Cerebellar nuclear complex (tissue), 1 donor: ENCODE data around the gene CANT1.
"Not testable (repeated sequence)": the region's sequence is repeated elsewhere in the genome, so short reads cannot be mapped to it uniquely, and the experiment has no call there.

Source experiments
- DNase-seq, 2 experiments: peaks; one replicate each; lab custom pipeline; 2025; lab: John Stamatoyannopoulos, UW

Gene CANT1

DNA sequence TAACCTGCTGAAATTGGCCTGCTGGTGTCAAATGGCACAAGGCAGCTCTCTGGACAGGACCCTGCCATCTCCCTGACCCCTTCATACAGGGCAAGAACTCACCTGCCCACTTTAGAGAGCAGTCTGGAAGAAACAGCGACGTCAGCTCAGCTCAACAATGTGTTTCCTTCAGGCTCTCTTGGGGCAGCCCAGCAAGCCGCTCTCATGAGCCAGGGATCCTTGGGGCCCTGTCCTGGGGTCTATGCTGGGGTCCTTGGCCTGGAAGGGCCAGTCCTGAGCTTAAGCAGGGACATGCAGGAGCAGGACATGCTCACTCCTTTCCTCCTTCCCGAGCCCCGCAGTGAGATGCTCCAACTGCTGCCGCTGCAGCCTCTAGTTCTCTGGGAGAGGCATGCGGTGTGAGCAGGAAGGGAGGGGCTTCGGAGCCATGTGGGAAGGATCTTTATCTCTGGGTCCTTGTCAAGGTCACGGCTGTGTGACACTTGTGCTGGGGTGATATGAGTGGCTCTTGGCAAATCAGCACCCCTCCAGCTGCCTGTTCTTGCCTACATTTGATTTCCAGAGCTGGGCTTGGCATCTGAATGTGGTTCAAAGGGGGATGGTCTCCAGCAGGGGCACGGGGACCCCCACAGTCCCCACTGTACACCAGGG, 17.8 kb upstream of the CANT1 start:
- no peak for DNase-seq

DNA sequence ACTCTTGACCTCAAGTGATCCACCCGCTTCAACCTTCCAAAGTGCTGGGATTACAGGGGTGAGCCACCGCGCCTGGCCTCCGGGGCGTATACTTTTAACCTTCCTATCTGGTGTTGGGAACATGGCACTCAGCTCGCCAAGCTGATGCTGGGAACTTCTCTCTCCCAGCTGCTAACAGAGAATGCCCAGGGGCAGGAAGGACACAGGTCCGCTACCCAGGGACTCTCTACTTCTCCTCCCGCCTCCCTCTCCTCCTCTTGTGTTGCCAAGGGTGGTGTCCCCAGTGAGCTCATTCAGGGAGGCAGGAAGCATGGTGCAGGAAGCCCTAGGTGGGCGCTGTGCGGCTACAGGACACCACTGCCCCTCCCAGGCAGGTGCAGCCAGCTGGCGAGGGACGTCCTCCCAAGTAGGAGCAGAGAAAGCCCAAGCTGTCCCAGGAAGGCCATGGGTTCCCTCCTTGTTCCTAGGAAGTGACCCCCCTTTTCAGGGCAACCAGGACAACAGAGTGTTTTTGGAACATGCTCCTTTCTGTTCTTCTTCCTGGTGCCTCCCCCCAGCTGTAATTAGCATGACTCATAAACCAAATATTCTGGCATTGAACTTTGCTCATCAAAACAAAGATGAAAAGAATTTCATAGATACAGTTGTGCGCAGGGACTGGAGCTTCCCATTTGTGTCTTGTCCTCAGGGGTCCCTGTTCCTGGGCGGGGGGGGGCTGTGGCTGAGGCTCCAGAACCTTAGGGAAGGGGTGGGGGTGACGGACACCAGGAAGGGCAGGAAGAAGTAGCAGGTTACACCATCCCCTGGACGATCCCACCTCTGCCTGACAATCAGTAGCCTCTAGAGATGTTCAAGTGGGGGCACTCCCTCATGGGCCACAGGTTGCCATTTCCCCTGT, 17.1 kb upstream of the CANT1 start:
- DNase-seq = no peak

DNA sequence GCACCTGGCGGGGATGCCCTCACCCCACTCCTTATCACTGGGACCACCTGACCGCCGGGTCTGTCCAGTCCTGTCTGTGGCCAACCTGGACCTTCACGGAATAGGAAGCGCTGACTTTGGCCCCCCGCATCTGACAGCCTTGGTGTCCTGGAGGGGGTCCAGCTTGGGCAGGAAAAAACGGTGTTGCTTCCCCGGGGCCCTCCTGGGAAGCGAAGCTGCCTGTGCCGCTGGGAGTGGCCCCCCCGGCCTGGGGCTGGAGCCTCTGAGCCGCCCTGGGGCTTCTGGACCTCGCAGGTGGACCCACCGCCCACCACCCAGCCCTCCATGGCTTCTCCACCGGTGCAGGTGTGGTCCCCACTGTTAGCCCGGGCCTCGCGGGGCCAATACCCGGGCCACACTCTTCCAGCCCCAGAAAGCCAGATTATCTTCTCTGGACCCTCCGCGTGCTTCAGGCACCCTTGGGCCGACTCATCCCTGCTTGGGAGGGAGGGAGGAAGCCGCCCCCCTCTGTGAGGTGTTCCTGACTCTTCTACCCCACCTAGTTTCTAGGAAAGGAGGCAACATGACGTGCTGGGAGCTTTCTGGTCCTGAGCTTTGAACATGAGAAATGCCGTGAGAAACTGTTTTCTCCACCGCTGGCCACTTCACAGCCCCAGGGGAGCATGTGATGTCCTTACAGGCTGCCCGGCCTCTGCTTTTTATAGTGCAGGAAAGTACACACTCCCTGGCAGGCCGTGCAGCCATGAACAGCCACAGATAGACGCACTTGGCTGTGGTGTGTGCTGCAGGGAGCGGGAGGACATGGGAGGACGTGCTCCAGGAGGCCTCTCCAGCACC, 15.6 kb upstream of the CANT1 start:
- no peak for DNase-seq

DNA sequence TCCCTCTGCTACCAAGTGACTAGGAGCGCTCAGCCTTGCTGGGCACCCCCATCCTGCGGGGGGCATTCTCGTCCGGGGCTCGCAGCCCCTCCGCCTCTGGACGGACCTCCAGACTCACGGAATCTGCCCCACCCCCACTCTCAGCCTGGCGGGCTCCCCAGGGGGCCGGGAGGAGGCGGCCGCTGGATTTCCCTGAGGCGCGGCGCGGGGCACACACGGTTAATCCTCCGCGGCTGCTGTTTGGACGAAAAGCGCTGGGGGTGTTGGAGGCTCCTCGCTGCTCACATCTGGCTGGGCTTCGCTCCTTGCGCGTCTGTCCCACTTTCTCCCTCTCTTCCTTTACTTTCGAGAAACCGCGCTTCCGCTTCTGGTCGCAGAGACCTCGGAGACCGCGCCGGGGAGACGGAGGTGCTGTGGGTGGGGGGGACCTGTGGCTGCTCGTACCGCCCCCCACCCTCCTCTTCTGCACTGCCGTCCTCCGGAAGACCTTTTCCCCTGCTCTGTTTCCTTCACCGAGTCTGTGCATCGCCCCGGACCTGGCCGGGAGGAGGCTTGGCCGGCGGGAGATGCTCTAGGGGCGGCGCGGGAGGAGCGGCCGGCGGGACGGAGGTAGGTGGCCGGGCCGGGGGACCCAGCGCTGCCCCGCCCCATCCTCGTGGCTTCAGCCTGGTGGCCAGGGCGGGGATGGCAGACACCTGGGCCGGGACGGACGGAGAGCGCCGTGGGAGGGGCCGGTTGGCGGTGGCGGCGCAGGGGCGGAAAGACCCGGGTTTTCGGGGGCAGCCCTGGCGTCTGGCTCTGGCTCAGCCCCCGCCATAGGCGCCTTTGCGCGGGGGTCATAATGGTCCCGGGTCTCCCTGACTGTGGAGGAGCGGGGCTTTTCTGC, 14.6 kb upstream of the CANT1 start, which contains the start of gene C1QTNF1:
C1QTNF1 (plus strand) TSS at position 284 of the 886 bp plus-strand sequence. CDS start 19,800 bp downstream, outside the sequence.
- no peak for DNase-seq

DNA sequence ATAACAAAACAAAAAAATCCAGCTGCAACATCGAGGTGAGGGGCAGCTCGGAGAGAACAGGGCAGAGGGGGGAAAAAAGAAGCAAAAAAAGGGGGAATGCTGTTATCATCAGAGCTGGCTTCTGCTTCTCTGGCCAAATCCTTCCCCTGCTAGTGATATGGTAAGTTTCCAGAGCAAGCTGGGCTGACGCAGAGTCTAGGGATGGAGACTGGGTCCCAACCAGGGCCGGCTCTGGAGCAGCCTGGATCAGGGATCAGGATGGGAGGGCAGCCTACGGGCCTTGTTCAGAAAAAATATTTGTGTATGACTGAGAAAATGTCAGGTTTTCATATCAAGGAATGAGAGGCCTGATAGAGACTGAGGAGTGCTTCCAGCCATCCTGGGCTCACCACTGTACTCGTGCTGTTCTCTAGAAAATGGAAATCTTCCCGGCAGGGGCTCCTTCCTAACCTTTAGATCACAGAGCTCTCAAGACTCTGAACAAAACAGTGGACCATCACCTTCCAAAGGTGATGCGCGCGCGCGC, 13.7 kb upstream of the CANT1 start:
- DNase-seq = no peak

DNA sequence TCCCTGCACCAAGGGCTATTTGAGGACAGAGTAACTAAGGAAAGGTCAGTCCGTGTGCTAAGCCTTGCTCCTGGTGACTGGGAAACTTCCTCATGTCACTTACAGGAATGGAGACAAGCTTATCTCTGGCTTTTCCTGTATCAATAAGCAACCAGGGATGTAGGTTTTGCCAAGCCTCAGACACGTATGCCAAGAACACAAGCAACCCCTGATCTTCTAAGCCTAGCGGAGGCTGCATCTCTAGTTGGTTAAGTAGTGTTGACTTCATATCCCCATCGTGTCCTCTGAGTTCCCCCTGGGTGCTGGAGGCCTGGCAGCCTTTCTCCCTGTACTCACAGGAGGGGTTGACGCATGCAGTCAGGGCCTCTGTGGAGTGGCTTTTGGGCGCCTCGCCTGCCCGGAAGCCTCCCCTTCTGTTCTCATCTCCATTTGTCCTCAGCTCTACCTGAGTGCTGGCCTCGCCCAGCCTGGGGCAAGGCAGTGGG, 13.0 kb upstream of the CANT1 start:
- DNase-seq = no peak

DNA sequence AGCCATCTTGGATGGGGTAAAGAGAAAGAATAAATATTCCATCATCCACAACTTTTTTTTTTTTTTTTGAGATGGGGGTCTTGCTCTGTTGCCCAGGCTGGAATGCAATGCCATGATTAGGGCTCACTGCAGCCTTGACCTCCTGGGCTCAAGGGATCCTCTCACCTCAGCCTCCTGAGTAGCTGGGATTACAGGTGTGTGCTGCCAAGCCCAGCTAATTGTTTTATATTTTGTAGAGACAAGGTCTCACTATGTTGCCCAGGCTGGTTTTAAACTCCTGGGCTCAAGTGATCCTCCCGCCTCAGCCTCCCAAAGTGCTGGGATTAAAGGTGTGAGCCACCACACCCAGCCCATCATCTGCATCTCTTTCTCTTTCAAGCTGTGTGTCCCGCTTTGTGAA, 12.4 kb upstream of the CANT1 start:
- DNase-seq = not testable (repeated sequence)

DNA sequence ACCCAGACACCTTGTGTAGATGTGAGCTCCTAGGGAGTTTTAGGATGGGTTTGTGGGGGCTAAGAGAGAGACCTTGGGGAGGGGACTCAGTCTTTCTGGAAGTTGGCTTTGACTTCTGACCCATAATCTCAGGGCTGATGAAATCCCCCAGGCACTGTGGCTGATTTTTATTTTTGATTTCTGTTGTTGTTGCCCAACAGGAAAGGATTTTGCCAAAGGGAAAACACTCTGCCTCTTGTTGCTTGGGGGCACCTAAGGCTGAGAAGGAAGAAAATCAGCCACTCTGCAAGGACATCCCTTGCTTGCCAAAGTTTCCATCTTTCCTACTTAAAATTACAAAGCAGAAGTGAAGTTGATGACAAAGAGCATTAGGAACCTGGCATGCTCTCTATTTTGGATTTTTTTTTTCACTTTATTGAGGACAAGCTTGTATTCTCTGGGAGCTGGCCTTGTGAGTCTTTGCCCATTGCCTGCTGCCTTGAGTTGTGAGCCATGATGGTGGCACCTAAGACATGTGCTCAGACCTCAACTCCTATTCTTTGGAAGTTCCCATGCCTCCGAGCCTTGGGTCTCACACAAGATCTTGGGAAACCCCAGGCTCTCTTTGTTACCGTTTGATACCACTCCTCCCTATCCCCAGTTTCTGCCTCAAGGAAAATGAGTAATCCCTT, 11.2 kb upstream of the CANT1 start:
- no peak for DNase-seq

DNA sequence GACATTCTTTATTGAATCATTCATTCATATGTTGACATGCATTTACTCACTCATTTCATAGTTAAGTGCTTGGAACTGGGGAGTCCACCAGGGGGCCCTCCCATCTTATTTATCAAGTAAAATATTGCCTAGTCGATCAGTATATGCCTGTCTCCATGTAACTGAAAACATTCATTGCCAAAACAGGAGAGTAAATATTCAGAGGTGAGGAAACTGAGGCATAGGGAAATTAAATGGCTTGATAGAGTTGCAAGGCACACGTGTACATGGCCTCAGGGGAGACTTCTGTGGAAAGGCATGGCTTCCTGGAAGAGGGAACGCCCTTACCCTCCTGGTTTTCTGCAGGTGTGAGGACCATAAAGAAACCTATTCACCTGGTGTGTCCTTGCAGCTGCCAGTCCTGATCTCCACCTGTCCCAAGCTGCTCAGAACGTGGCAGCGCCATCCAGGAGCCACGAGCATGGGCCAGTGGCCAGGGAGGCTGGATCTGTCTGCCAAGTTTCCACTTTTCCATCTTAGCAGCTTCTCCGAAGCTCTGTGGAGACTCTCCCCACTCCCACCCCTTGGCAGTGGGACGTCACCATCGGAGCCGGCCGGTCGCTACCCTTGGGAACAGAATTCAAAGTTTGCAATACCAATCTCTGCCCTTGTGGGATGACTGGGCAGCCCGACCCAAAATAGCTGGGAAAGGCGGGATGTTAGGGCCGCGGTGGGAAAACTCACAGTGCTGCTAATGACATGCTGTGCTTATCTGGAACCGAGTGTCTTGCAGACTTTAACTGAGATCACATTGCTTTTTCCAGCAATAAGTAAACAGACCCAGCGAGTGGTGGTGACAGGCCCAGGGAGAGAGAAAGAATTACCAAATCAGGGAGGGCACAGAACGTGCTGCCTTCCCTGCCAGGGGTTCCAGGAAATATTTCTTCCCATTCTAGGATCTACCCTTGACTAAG, 10.3 kb upstream of the CANT1 start:
- DNase-seq = no peak

DNA sequence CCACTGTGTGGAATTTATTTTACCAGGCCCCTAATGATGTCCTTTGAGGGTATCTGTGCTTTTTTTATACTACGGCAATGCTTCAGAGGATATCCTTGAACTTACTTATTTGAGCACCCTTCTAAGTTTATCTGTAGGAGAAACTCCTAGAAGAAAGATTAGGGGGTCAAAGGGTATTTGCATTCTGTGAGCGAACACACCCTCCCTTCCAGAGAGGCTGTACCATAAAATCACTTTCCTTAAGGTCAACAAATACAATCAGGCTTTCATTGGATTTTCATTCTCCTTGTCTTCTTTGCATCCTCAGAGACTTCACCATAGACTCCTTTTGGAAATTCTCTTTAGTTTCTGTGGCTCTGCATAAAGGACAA, 9.7 kb upstream of the CANT1 start:
- DNase-seq = no peak

DNA sequence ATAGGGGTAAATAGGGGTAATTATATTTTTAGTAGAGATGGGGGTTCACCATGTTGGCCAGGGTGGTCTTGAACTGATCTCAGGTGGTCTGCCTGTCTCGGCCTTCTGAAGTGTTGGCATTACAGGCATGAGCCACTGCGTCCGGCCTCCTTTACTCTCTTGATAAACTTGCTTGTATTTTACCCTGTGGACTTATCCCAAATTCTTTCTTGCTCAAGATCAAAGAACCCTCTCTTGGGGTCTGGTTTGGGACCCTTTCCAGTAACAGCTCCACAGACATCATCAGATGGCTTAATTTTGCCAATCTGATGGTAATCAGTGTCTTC, 8.8 kb upstream of the CANT1 start:
- DNase-seq = no peak

DNA sequence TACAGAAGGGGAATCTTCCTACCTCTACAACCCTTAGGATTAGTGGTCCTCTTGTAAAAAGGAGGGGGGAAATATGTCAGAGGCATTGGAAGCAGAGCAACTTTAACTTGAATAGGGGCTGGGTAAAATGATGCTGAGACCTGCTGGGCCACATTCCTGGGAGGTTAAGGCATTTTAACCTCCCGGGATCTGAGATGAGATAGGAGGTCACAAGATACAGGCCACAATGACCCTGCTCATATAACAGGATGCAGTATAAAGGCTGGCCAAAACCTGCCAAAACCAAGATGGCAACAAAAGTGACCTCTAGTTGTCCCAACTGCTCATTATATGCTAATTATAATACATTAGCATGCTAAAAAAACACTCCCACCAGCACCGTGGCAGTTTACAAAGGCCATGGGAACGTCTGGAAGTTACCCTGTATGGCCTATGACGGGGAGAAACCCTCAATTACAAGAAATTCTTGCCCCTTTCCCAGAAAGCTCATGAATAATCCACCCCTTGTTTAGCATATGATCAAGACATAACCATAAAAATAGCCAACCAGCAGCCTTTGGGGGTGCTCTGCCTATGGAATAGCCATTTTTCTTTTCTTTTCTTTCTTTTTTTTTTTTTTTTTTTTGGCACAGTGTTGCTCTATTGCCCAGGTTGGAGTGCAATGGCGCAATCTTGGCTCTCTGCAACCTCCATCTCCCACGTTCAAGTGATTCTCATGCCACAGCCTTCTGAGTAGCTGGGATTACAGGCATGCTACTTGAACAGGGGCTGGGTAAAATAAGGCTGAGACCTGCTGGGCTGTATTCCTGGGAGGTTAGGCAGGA, 8.2 kb upstream of the CANT1 start:
- no peak for DNase-seq

DNA sequence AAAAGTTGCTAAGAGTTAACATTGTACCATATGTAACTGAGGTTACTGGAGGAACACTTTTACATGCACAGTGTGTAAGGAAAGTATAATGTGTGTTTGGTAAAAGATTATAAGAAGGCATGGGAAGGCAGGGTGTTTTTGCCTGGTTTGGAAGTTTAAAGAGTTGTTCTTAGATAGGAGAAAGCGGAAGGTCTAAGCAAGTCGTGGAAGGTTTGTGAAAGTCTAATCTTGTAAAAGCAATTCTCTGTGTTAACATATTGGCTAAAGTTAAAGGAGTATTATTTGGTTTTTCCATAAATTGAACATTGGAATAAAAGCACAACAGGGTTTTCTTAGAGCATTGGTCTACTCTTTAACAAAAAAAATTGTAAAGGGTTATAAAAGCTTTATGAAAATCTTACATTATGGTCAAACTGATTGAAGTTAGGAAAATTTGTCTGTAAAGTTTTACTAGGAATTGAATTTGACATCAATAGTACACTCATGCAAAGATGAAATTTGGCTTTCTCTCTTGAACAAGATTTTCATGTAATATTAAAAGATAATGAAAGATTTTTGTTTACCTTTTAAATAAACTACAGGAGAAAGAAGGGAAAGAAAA, 4.7 kb upstream of the CANT1 start:
- no peak for DNase-seq

DNA sequence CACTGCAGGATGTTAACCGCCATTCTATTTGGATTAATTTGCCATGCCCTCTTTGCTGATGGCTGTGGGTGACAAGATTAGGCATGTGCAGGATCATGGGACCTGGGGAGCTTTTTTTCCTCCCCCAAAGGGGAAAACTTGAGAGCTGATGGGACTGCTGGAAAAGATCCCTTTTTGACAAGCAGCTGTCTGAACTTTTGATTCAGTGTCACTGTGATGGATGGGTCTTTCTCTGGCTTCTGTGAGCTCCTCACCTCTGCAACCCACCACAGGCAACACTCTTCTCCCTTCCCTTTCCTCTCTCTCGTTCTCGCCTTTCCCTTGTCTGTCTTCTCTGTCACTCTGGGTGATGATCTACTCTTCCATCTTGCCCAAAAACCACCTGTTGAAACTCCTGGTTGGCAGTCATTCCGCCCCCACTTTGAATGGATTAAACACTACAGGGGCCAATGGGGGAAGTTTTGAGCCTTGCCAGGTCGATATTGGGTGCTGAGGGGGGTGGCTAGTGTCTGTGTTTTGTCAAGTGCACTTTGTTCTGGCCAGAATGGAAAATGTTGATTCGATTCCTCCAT, 3.1 kb upstream of the CANT1 start:
- DNase-seq = no peak

DNA sequence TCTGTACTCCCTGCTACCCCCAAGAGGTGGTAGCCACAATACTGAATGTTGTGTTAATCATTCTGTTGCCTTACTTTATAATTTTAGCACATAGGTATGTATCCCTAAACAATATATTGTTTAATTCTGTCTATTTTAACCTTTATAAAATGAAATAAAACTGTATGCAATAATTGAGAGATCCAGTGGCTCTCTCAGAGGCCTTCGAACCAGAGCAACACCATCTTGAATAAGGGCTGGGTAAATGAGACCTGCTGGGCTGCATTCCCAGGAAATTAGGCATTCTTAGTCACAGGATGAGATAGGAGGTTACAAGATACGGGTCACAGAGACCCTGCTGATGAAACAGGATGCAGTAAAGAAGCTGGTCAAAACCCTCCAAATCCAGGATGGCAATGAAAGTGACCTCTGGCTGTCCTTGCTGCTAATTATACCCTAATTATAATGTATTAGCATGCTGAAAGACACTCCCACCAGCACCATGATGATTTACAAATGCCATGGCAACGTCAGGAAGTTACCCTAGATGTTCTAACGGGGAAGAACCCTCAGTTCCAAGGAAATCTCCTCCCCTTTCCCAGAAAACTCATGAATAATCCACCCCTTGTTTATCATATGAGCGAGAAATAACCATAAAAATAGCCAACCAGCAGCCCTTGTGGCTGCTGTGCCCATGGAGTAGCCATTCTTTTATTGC, 2.0 kb upstream of the CANT1 start:
- no peak for DNase-seq

DNA sequence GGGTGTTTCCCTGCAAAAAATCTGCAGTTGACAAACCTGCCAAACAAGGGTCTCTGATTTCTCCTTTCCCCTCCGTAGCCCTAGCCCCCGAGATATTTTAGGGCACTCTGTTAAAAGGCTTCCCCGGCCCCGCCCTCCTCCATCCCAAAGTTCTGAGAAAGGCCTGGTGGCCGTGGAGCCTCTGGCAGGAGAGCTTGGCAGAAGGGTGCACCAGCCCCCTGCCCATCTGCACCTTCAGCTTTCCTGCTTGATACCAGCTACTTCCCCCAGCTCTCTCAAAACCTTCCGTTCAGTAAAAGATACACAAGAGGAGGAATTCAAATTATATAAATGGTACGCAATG, 711 bp upstream of the CANT1 start:
- DNase-seq = no peak

DNA sequence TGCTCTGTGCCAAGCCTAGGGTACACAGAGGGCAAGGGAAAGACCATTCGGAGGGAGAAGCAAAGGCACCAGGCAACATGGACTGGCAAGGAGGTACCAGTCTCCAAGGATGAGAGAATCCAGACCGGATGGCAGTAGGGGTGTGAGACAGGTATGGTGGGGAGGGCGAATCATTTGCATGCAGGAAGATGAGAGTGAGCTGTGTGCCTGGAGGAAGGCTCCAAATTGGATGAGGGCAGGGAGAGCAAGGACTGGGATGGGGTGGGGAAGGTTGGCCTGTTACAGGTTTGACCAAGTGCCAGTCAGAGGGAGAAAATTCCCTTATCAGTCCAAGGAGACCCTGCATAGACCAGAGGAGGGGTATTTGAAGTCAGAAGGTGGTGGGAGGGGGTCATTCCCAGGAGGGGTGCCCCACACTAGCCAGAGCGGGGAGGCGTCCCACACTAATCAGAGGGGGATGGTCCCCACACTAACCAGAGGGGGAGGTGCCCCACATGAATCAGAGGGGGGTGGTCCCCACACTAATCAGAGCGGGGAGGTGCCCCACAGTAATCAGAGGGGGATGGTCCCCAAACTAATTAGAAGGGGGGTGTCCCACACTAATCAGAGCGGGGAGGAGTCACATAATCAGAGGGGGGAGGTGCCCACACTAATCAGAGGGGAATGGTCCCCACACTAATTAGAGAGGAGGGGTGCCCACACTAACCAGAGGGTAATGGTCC, 737 bp downstream of the CANT1 start:
- DNase-seq = no peak
